HL-60/S4 (cell line): ENCODE data around the gene NTRK3.

Experiments used
- in situ Hi-C: fragments of 300-500 bp; cut with MboI; formaldehyde crosslinking; loops from 2 replicates; pipeline ENCODE4 v1.14.3; 2022; ENCODE audit warnings: low sequenced_read_pairs

NTRK3 gene

GRCh38 chr15:88006146-88006545 is 250.4 kb downstream of the NTRK3 start:
- in situ Hi-C loops = no loop called here

GRCh38 chr15:88004399-88004798 is 252.1 kb downstream of the NTRK3 start:
- in situ Hi-C loops = no loop called here

GRCh38 chr15:88003541-88004327 is 252.8 kb downstream of the NTRK3 start:
- in situ Hi-C loops = no loop called here

- in situ Hi-C loops = no loop called here
These were observed 253.8 kb downstream of the NTRK3 start for GRCh38 chr15:88002706-88003105.

- in situ Hi-C loops = no loop called here
These were observed 257.9 kb downstream of the NTRK3 start for GRCh38 chr15:87998630-87999029.

GRCh38 chr15:87986776-87987175 is 269.8 kb downstream of the NTRK3 start:
- in situ Hi-C loops = no loop called here

- in situ Hi-C loops = no loop called here
These were observed 271.1 kb downstream of the NTRK3 start for GRCh38 chr15:87985451-87985850.

GRCh38 chr15:87981969-87982368 is 274.6 kb downstream of the NTRK3 start:
- in situ Hi-C loops = no loop called here

GRCh38 chr15:87977907-87978306 is 278.6 kb downstream of the NTRK3 start:
- in situ Hi-C loops = no loop called here

GRCh38 chr15:87976552-87976951 is 280.0 kb downstream of the NTRK3 start:
- in situ Hi-C loops = no loop called here

- in situ Hi-C loops = no loop called here
These were observed 282.9 kb downstream of the NTRK3 start for GRCh38 chr15:87973501-87974215.

- in situ Hi-C loops = no loop called here
These were observed 285.5 kb downstream of the NTRK3 start for GRCh38 chr15:87971076-87971475.

GRCh38 chr15:87967951-87968350 is 288.6 kb downstream of the NTRK3 start:
- in situ Hi-C loops = no loop called here

- in situ Hi-C loops = no loop called here
These were observed 291.2 kb downstream of the NTRK3 start for GRCh38 chr15:87965304-87965703.

GRCh38 chr15:87962428-87962827 is 294.1 kb downstream of the NTRK3 start:
- in situ Hi-C loops = no loop called here

- in situ Hi-C loops = no loop called here
These were observed 294.6 kb downstream of the NTRK3 start for GRCh38 chr15:87961851-87962420.

- in situ Hi-C loops = no loop called here
These were observed 296.9 kb downstream of the NTRK3 start for GRCh38 chr15:87959662-87960061.

GRCh38 chr15:87959080-87959479 is 297.5 kb downstream of the NTRK3 start:
- in situ Hi-C loops = no loop called here

- in situ Hi-C loops = no loop called here
These were observed 301.1 kb downstream of the NTRK3 start for GRCh38 chr15:87955284-87955909.

- in situ Hi-C loops = no loop called here
These were observed 301.7 kb downstream of the NTRK3 start for GRCh38 chr15:87954793-87955192.

- in situ Hi-C loops = no loop called here
These were observed 303.7 kb downstream of the NTRK3 start for GRCh38 chr15:87952736-87953287.
